T-helper 2 cell treated with Interferon-gamma antibody and Interleukin-4, amounts not matched to agents 100 ng/mL and 5 ng/mL, for 36 hours (primary cell): Measurements from ENCODE around the gene RPL13A. TPM values are rescaled to one million over a fixed set of nuclear protein-coding genes. Genes with fewer than 3 reads are reported as not detected.

Experiments used
- intact Hi-C: fragments of 100-400 bp; cut with micrococcal nuclease; formaldehyde crosslinking; loops from one replicate; pipeline ENCODE4 v1.15.1; 2023
- total RNA-seq: library from RNA; stranded (reverse); gene quantifications from 2 replicates; pipeline ENCODE4 v1.2.3, GENCODE V29; 2022

RPL13A gene
- total RNA-seq, 1 donor from 2014 or later = 2,471 TPM

DNA sequence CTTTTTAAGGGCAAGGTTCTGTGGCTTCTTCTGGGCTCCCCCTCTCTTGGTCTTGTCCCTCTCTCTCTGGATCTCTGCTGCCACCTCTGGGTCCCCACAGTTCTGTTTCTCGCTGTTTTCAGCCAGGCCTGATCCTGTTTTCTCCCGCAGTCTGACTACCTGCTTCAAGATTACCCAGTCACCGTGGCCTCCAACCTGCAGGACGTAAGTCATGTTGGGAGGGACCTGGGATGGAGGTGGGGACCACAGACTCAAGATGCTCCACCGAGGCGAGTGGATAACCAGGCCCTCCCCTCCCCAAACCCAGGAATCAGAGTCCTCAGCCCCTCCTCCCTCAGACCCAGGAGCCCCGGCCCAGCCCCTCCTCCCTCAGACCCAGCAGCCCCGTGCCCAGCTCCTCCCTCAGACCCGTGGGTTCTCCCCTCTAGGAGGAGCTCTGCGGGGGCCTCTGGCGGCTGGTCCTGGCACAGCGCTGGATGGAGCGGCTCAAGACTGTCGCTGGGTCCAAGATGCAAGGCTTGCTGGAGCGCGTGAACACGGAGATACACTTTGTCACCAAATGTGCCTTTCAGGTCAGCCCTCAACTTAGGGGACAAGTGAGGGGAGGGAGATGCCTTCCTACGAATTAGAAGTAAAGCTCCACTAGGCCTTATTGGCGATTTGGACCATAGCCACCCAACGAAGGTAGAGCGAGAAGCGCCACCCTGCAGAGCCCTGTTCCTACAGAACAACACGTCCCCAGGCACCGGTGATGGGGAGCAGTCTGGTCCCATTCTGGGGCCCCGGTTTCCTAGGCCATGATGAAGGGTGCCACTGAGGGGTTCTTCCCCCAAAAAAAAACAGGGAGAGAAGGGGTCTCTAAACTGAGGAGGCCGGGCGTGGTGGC is 11.2 kb upstream of the RPL13A start:
- intact Hi-C loops = loop anchor here (2.0 to 10.0 kb wide), 4 partner anchors 71 to 481 kb away; partner anchors contain the start of genes CD37, GYS1 and RUVBL2

DNA sequence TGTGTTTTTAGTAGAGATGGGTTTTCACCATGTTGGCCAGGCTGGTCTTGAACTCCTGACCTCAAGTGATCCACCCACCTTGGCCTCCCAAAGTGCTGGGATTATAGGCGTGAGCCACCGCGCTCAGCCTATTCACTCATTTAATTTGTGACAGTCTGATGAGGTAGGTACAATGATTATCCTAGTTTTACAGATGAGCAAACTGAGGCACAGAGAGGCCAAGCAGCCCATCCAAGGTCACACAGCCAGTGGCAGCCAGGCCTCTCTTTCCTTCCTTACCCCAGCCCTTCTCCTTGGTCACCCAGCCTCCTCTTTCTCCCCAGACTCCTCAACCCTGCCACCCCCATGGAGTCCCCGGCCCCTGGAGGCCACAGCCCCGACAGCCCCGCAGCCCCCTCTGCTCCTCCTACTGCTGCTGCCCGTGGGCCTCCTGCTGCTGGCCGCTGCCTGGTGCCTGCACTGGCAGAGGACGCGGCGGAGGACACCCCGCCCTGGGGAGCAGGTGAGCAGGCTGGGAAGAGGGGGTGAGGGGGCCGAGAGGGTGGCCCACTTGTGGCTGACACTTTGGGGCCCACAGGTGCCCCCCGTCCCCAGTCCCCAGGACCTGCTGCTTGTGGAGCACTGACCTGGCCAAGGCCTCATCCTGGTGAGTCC is 7.3 kb upstream of the RPL13A start:
- intact Hi-C loops = loop anchor here (10.0 kb wide), 1 partner anchor 485 kb away; the partner anchor contains the start of genes GYS1 and RUVBL2

DNA sequence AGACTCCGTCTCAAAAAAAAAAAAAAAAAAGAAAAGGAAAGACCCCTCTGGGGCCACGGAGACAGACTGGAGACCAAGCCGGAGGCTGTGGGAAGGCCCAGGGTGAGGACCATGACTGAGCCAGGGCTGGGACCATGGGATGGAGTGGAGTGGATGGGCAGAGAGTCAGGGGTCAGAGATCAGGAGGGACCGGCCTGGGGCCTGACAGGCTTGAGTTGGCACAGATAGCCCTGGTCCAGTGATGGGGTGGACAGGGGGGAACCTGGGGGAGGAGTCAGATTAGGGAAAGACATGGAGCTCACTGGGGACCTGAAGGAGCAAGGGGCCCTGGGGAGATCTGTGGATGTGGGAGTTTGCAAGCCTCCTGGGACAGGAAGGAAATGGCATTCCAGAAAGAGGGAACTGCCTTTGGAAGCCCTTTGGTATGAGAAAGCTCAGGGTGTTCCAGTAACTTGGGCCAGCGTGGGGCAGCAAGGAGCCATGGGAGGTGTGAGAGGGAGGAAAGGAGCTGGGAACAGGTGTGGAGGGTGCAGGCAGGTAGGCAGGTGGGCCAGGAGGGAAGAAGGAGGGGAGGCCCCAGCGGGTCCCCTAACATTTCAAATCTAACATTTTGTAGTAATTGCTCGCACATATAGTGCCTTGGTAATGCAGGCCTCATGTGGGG is 6.3 kb upstream of the RPL13A start:
- intact Hi-C loops = no loop called here

DNA sequence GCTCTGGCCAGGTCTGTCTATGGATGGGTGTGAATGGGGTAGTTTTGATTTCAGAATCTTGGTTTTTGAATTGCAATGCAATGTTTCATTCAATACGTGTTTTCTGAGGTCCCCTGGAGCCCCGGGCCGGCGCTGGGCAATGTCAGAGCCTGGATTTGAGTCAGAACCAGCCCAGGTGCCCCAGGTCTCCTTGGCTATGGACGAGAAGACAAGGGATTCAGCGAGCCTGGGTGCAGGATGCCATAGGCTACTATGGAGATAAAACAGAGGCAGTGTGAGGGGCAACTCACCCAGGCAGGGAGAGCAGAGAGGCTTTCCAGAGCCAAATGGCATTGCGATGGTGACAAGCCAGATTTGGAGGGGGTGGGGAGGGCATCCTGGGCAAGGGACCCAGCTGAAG is 1.2 kb upstream of the RPL13A start:
- intact Hi-C loops = no loop called here

DNA sequence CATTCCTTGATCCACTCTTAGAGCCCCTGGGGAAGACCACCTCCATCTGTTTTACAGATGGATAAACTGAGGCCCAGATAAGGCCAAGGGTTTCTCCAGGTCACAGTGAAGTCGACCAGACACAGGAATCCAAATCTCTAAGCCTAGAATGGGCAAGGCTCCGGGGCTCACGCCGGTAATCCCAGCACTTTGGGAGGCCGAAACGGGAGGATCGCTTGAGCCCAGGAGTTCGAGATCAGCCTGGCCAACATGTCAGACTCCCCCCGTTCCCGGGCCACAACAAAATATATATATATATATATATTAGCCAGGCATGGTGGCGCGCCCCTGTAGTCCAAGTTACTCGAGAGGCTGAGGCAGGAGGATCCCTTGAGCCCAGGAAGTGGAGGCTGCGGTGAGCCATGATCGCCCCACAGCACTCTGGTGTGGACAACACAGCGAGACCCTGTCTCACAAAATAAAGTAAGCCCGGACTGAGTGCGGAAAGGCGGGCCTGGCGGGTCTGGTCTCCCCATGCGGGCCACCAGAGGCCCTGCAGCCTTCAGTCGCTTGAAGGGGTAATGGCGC is 615 bp upstream of the RPL13A start:
- intact Hi-C loops = loop anchor here (1.0 kb wide), 3 partner anchors 10 to 33 kb away; partner anchors contain the start of genes ALDH16A1, FLT3LG and RPS11

DNA sequence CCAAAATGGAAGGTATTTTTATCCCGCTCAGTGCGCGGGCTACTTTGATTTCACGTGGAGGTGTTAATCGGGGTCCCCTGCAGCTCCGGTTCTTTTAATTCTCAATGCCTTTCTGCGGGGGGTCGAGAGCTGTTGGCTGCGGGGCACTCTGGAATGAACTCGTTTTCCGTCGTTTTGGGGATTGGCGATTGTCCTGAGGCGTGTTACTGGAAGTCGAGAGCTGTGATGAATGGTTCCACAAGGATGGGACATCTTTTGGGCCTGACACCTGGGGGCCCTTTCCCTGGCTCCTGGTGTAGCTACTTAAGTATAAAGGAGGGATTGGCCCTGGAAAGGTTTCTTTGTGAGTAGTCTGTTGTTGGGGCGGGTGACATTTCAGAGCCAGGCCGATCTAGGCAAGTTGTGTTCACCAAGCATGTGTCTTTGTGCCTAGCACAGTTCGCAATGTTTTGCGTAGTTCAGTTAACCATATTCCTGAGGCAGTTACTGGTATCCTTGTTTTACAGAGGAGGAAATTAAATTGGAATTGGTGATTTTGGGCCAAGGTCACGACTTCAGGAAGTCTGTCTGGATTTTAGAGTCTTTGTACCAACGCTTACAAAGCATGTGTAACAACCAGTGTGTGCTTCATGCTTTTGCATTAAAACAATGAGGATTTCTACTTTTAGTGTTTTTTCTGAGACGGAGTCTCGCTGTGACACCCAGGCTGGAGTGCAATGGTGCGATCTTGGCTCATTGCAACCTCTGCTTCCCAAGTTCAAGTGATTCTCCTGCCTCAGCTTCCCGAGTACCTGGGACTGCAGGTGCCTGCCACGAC is 846 bp downstream of the RPL13A start:
- intact Hi-C loops = no loop called here

DNA sequence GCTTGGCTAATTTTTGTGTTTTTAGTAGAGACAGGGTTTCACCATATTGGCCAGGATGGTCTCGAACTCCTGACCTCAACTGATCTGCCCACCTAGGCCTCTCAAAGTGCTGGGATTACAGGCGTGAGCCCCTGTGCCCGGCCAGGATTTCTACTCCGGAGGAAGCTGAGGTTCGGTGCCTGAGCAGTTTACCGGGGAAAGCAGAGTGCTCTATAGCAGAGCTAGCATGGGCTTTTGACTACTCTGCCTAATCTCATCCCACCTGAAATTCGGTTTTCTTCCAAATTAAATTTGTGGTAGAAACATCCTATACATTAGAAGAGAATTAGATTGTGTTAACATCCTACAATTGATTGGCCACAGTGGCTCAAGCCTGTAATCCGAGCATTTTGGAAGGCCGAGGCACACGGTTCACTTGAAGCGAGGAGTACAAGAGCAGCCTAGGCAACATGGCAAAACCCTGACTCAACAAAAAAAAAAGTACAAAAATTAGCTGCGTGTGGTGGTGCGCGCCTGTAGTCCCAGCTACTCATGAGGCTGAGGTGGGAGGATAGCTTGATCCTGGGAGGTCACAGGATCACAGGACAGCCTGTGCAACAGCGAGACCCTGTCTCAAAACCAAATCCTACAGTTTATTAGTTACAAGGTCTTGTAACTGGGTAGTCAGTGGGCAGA is 1.6 kb downstream of the RPL13A start:
- intact Hi-C loops = no loop called here

DNA sequence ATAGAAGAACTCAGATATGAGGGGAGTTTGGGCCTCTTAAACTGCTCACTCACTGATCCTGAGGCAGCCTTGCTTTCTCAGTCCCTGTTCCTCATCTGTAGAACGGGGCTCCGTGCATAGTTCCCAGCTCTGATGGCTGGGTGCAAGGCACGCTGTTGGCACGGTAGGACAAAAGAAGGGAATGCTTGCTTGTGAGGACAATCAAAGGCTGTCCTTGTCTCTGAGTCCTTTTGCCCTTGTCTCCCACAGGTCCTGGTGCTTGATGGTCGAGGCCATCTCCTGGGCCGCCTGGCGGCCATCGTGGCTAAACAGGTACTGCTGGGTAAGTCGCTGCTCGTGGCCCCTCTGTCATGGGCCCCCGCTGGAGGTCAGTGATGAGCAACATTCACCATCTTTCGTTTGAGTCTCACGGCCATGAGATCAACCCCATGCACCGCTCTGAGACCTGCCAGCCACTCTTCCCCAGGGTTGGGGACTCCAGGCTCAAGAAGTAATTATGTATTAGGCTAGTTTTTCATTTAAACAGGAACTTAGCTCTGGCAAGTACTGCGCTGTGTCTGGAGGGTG is 2.3 kb downstream of the RPL13A start:
- intact Hi-C loops = no loop called here

DNA sequence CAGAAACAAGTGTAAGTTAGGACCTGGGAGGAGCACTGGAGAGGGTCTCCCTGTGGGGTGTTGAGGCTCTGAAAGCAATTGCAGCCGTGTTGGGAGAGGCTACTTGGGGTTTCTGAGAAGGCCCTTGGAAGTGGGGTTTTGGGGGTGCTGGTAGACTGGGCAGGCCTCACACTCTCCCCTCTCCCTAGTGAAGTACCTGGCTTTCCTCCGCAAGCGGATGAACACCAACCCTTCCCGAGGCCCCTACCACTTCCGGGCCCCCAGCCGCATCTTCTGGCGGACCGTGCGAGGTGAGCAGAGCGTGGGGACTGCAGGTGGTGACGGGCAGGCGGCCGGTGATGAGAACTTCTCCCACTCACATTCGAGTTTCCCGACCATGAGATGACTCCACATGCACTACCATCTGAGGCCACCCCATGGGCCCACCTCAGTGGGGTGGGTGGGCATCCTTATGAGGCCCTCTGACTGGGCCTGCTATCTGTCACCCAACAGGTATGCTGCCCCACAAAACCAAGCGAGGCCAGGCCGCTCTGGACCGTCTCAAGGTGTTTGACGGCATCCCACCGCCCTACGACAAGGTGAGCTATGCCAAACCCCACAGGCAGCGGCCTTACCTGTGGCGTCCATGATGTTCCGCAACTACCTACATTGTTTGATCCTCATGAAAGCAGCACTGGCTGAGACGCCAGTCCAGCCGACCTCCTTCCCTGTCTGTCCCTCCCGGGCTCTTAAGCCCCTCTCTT is 3.0 kb downstream of the RPL13A start:
- intact Hi-C loops = no loop called here

DNA sequence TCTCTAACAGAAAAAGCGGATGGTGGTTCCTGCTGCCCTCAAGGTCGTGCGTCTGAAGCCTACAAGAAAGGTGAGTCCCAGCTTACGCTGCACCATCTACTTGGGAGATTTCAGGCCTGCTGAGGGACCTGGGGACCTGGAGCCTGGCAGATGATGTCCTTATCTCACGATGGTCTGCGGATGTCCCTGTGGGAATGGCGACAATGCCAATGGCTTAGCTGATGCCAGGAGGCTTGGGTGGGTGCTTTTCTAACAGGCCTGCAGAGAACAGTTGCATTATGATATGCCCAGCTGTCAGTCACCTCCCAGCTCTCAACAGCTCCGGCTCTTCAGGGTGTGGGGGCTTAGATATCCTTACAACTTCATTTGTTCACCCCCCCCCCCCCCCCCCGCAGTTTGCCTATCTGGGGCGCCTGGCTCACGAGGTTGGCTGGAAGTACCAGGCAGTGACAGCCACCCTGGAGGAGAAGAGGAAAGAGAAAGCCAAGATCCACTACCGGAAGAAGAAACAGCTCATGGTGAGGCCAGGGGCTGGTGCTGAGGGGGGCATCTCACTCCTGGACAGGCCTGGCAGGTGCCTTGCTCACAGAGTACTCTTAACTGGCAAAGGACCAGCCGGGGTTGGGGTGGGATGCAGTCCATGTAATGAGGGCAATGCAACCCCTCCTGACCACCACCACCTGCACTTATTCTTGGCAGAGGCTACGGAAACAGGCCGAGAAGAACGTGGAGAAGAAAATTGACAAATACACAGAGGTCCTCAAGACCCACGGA is 3.8 kb downstream of the RPL13A start:
- intact Hi-C loops = no loop called here

DNA sequence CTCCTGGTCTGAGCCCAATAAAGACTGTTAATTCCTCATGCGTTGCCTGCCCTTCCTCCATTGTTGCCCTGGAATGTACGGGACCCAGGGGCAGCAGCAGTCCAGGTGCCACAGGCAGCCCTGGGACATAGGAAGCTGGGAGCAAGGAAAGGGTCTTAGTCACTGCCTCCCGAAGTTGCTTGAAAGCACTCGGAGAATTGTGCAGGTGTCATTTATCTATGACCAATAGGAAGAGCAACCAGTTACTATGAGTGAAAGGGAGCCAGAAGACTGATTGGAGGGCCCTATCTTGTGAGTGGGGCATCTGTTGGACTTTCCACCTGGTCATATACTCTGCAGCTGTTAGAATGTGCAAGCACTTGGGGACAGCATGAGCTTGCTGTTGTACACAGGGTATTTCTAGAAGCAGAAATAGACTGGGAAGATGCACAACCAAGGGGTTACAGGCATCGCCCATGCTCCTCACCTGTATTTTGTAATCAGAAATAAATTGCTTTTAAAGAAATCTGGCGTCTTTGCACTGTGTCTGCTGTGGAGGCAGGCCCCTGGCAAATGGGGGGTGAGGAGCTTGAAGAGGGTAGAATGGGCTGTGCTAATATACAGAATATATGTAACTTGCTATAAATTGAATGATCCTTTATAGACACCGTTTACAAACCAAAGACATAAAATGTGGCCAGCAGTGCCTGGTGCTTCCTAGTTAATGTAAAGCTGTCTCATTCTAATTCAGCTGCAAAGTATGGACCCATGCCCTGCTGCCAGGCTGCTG is 4.6 kb downstream of the RPL13A start:
- intact Hi-C loops = no loop called here

DNA sequence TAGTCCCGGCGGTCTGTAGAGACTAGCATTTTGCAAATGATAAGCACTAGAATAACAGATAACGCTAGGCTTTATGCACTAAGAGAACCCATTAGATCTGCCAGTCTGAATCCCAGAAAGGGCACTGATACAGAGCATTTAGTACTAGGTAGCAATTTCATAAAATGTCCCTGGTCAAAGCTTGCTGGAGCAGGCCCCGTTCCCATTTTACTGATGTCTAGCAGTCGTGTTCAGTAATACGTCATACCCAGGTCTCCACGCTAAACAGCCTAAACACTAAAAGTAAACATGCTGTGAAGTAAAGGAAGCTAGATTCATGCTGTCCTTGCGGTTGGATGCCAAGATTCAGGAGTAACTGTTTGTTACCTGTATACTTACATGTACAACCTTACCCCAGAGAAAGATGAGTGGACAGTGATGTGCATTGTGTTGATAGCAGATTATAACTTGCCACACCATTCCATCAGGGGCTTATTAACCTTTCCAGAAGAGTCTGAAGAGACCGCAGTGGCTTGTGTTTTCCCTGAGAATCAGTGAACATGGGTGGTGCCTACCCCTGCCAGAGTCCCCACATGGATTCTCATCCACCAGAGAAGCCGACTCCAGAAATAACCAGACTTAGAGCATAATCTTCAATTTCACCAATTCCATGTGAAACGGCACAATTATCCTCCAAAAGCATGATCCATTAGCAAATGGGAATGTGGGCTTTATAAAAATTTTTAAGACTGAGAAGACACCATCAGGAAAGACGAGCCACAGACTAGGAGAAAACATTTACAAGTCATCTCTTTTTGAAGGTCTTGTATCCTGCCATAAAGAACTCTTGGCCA is 5.4 kb downstream of the RPL13A start:
- intact Hi-C loops = no loop called here

DNA sequence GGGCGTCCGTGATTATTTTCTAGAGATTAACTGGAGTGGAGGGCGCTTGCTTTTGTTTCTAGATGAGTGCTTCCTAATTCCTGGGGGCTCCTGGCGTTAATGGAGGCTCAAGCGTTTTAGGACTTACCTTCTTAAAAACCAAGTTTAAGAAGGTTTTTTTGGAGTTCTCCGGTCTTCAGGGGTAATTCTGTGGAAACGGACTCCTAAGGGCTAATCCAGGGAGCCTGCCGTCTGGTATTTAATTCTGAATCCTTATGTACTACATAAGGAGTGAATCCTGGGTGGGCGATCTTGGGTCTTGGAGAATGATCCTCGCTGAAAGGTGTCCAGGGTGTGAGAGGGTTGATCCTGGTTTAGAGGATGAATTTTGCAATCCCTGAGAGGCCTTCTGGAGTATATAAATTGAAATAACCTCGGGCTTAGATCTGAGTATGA is 9.2 kb downstream of the RPL13A start:
- intact Hi-C loops = loop anchor here (1.0 to 2.0 kb wide), 5 partner anchors 9 to 380 kb away; partner anchors contain the start of genes AKT1S1, ALDH16A1, MED25 and PRMT1

DNA sequence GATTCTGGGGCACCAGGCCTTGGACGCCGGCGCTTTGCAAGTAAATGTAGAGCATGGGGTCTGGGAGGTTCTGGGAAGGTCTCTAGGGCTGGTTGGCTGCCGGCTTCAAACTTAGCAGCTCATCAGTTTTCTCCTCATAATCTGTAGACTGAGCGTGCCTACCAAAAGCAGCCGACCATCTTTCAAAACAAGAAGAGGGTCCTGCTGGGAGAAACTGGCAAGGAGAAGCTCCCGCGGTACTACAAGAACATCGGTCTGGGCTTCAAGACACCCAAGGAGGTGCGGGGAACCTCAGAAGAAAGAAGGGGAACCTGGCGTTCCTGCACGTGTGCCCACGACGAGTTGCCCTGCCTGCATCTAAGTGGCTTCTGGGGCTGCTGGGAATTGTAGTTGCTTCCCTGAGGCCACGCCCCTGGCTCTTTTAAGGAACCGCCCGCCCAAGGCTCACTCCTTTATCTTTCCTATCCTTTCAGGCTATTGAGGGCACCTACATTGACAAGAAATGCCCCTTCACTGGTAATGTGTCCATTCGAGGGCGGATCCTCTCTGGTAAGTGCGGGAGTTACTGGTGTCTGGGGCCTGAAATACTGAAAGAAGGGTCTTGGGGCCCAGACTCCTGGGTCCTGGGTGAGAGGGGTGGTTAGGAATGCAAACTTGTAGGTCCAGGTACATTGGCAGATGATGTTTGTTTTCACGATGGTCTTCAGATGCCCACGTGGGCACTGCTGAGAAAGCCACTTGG is 9.8 kb downstream of the RPL13A start:
- intact Hi-C loops = loop anchor here (2.0 kb wide), 2 partner anchors 180 to 380 kb away; partner anchors contain the start of genes AKT1S1, PRMT1 and TBC1D17

DNA sequence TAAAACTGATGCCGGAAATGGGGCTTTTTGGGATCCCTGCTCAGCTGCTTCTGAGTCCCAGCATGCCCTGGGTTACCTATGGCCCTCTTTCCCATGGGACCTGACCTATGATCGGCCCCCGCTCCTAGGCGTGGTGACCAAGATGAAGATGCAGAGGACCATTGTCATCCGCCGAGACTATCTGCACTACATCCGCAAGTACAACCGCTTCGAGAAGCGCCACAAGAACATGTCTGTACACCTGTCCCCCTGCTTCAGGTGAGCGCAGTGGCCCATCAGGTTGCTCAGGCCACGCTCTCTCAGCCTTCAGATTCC is 10.3 kb downstream of the RPL13A start:
- intact Hi-C loops = loop anchor here (2.0 kb wide), 2 partner anchors 179 to 379 kb away; partner anchors contain the start of genes AKT1S1, PRMT1 and TBC1D17

DNA sequence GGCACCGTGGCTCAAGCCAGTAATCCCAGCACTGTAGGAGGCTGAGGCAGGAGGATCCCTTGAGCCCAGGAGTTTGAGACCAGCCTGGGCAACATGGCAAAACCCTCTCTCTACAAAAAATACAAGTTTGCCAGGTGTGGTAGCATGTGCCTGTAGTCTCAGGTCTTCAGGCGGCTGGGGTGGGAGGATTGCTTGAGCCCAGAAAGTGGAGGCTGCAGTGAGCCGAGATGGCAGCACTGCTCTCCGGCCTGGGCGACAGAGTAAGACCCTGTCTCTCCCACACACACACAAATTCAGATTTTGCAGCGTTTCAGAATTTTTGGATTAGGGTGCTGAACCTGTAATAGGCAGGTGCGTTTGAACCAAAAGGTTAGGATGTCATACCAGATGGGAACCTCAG is 11.1 kb downstream of the RPL13A start:
- intact Hi-C loops = no loop called here
